ENCODE data around the gene DENND5B.
A peak's percentile ranks its signal among the peaks of the same experiment; 100 is the strongest.
"Not testable (repeated sequence)": the region's sequence is repeated elsewhere in the genome, so short reads cannot be mapped to it uniquely, and the experiment has no call there.

DENND5B gene

DNA sequence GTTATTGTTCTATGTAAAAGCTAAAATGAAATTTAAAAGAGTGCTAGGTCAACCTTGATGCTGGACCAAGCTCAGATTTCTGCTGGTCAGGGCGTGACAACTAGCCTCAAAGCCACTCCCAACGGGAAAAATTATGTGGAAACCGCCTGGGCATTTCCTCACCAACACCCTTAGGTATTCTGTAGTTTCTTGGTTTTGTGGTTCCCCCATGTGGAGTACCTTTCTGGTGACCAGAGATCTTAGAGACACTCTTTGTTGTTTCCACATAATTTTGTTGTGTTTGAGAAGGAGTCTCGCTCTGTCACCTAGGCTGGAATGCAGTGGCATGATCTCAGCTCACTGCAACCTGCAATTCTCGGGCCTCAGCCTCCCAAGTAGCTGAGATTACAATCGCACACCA, 119.9 kb downstream of the DENND5B start:
- no peak for DNase-seq (ENCODE audit: low spot score)

DNA sequence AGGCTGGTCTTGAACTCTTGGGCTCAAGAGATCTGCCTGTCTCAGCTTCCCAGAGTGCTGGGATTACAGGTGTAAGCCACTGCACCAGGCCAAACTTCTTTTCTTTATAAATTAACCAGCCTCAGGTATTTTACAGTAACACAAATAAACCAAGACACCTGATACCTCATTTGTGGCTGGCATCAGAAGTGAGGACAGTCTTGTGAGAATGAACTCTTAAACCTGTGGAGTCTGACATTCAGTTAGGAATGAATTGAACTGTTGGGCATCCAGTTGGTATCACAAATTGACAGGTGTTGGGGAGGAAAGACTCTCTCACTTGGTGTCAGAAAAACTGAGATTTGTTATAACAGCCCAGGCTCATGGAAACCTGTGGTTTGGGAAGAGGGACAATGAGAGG, 120.5 kb downstream of the DENND5B start:
- no peak for DNase-seq (ENCODE audit: low spot score)

GRCh38 chr12:31466768-31467167, 124.2 kb downstream of the DENND5B start:
- no peak for DNase-seq (ENCODE audit: low spot score)

GRCh38 chr12:31465002-31465401, 125.9 kb downstream of the DENND5B start:
- no peak for DNase-seq (ENCODE audit: low spot score)

DNA sequence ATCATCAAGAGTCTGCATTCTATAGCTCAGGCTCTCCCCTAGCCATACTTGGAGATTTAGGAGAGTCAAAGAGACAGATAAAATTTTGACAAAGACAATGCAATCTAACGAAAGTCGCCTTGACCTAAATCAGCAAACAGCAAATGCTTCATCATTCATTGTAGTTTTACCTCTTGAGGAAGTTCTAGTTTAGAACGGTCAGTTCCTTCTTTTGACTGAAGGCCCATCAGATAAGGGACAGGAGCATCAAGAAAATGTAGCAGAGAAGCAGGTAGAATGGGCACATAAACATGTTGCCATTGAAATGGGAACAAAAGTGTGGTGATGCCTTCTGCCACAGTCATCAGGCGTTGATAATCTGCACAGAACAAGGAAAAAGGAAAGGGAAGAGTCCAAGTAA, 130.9 kb downstream of the DENND5B start:
- no peak for DNase-seq (ENCODE audit: low spot score)

- DNase-seq (ENCODE audit: low spot score) = no peak
Measured at GRCh38 chr12:31456562-31456961, 134.4 kb downstream of the DENND5B start.

- DNase-seq (ENCODE audit: low spot score) = no peak
Measured at GRCh38 chr12:31444736-31445135, 146.2 kb downstream of the DENND5B start.

DNA sequence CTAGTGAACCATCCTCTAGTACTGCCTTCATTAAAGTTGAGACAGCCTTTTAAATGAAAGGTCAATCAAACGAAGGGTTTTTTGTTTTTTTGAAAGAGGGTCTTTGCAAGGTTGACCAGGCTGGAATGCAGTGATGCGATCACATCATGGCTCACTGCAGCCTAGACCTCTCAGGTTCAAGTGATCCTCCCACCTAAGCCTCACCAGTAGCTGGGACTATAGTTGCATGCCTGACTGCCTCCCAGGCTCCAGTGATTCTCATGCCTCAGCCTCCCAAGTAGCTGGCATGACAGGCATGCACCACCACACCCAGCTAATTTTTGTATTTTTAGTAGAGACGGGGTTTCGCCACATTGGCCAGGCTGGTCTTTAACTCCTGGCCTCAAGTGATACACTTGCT, 150.3 kb downstream of the DENND5B start:
- no peak for DNase-seq (ENCODE audit: low spot score)

- no peak for DNase-seq (ENCODE audit: low spot score)
Measured at GRCh38 chr12:31440134-31440533, 150.8 kb downstream of the DENND5B start.

DNA sequence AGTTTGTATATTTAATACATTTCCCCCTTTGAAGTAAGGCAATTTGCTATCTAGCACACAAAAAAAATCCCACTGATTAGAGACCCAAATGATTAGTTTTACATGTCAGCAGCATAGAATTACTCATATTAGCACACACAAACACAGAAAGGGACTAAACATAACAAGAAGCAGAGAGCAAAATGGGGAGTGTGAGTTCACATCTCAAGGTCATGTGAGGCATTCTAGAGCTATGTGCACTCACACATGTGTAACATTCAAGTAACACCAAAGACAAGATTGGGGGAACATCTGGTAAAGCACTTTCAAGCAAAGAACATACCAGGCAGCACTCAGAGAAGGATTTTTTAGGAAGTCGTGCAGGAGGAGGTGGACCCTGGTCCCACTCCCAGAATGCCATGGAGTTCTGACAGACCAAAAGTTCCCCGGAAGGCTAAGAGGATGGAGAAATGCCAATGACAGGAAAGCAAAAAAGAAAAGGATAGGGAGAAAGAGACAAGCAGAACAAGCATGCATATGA, 159.2 kb downstream of the DENND5B start:
- DNase-seq (ENCODE audit: low spot score) = no peak

GRCh38 chr12:31423405-31423804, 167.5 kb downstream of the DENND5B start:
- DNase-seq (ENCODE audit: low spot score) = no peak

- no peak for DNase-seq (ENCODE audit: low spot score)
Measured at GRCh38 chr12:31412292-31412801, 178.6 kb downstream of the DENND5B start.

DNA sequence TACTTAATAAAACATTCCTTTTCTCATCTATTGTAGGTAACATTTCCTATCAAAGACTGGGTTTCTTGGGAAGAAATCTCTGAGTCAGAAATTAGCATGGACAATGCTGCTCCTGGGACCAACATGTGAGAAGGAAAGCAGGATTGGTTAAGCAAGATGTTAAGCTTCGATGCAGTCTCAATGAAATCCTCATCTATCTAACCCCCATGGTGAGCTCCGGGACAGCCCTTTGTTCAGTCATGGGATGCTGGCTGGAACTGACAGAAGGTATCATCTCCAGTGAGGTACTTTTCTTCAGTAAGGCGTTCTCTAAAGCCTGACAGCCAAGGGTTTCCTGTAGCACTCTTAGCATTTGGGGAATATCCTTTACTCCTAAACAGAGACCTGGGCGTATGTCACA, 182.2 kb downstream of the DENND5B start:
- no peak for DNase-seq (ENCODE audit: low spot score)

- DNase-seq (ENCODE audit: low spot score) = no peak
Measured at GRCh38 chr12:31407562-31407961, 183.4 kb downstream of the DENND5B start.

DNA sequence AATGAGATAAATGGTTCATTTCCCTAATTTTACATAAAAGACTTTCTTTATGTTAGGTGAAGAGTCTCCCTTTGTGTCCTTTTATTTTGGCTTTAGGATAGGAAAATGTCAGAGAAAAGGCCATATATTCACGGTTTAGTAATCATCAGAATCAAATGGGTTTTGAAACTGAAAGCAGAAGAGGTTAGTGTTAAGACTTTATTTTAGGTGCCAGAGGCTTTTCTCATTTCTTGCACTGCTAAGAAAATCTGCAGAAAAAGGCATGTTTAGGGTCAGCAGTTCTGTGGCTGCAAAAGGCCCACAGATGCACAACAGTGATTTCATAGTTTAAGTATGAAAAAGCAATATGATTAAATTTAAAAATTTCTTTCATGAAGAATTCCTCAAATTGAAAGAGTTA, 184.6 kb downstream of the DENND5B start:
- peak; percentile 74 for DNase-seq (ENCODE audit: low spot score)

- peak; percentile 51 for DNase-seq (ENCODE audit: low spot score)
Measured at GRCh38 chr12:31405021-31405420, 185.9 kb downstream of the DENND5B start.

DNA sequence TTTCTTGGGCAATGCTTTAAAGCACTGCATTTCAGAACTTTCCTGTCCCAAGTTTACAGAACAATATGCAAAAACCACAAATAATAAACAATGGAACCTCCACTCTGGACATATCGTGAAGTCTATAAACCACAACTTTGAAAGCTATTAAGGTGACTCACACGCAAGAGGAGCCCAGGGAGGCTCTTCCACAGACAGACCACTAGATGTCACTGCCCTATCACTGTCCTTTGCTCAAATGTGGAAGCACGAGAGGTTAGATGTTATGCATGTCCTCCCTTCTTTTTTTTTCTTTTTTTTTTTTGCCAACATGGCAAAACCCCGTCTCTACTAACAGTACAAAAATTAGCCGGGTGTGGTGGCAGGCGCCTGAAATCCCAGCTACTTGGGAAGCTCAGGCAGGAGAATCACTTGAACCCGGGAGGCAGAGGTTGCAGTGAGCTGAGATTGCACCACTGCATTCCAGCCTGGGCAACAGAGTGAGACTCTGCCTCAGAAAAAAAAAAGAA, 187.8 kb downstream of the DENND5B start:
- peak; percentile 93 for DNase-seq (ENCODE audit: low spot score)

GRCh38 chr12:31393004-31393550, 197.9 kb downstream of the DENND5B start:
- DNase-seq (ENCODE audit: low spot score) = no peak

GRCh38 chr12:31390991-31391390, 199.9 kb downstream of the DENND5B start:
- DNase-seq (ENCODE audit: low spot score) = no peak

- no peak for DNase-seq (ENCODE audit: low spot score)
Measured at GRCh38 chr12:31388713-31389112, 202.2 kb downstream of the DENND5B start.

DNA sequence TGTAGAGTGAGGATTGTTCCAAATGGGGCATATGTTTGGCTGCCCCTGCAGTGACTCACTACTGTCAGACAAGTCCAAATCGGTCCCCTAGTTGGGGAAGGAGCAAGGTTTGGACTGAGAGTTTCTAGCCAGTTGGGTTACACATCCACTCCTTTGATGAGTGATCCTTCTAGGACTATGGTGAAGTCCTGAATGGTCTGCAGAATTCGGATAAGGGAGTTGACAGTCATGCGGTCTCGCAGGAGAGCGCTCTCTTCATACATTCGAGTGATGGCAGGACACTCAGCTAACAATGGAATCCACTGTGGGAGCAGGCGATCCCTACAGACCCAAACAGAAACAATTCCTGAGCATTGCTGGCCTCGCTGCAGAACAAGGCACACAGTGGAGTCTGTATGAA, 203.5 kb downstream of the DENND5B start:
- DNase-seq (ENCODE audit: low spot score) = no peak

DNA sequence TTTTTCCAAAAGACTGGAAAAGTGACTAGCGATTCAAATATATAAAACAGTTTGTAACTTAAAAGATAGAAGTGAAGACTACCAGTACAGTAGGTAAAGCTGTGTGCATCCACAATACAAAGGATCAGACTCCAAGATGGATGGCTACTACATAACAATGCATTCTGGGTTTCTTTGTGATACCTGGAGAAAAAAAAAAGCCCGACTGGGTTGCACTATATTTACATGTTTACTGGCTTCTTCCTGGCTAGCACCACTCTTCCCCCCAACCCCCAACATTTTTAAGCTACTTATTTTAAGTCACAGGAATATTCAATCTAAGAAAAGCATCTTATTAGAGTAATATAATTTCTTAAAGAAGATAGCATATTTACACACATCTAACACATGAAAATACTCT, 203.9 kb downstream of the DENND5B start:
- DNase-seq (ENCODE audit: low spot score) = no peak

GRCh38 chr12:31386364-31386777, 204.6 kb downstream of the DENND5B start:
- no peak for DNase-seq (ENCODE audit: low spot score)

DNA sequence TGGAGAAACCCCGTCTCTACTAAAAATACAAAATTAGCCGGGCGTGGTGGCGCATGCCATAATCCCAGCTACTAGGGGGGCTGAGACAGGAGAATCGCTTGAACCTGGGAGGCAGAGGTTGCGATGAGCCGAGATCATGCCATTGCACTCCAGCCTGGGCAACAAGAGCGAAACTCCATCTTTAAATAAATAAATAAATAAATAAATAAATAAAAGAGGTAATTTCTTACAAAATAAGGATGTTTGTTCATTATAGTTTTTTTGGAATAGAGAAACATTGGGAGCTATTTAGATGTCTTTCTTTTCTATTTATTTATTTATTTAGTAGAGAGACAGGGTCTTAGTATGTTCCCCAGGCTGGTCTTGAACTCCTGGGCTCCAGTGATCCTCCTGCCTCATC, 213.7 kb downstream of the DENND5B start:
- not testable (repeated sequence) for DNase-seq (ENCODE audit: low spot score)

Measured in NAMALWA (cell line).